Fibroblast of pulmonary artery (primary cell): ENCODE data around the gene MAP3K14.
A peak's percentile ranks its signal among the peaks of the same experiment; 100 is the strongest.

Experiments used
- DNase-seq: peaks from one replicate; pipeline ENCODE4 v3.0.0-alpha.2; 2010; ENCODE audit warnings: low read depth
- H3K4me3 ChIP-seq: replicated peaks from 2 replicates; pipeline ENCODE4 v1.5.1; 2011; ENCODE audit warnings: low read depth, mild to moderate bottlenecking, control low read depth, low read length, moderate library complexity
- CTCF ChIP-seq: IDR thresholded peaks from 2 replicates; pipeline ENCODE4 v1.5.1; 2011; ENCODE audit warnings: mild to moderate bottlenecking, control low read depth, low read length, inconsistent platforms; ENCODE audit errors: missing control alignments

Gene MAP3K14

GRCh38 chr17:45262516-45263476 lies 54.0 kb downstream of the MAP3K14 start:
- H3K4me3 ChIP-seq, result no peak overlapping the region

GRCh38 chr17:45261577-45262515 lies 55.0 kb downstream of the MAP3K14 start, which contains the start of gene SPATA32:
Gene SPATA32, minus strand, starts transcription at chr17:45262094. Its CDS starts 78 bp downstream, at chr17:45262016.
- no peak for TF ChIP-seq CTCF
- no peak for DNase-seq
- H3K4me3 ChIP-seq, result peak within 1 kb of the TSS; percentile 51

More at GRCh38 chr17:45262516-45263476, 54.0 kb downstream of the MAP3K14 start:
- peak; percentile 14 for TF ChIP-seq CTCF
- peak; percentile 60 for DNase-seq

- no peak overlapping the region for H3K4me3 ChIP-seq
- DNase-seq, result no peak
- TF ChIP-seq CTCF, result no peak
Measured at GRCh38 chr17:45260204-45260783, 56.5 kb downstream of the MAP3K14 start.

GRCh38 chr17:45258981-45259380 lies 57.8 kb downstream of the MAP3K14 start:
- H3K4me3 ChIP-seq, result no peak overlapping the region
- TF ChIP-seq CTCF, result no peak
- DNase-seq, result no peak

GRCh38 chr17:45257115-45257514 lies 59.7 kb downstream of the MAP3K14 start:
- TF ChIP-seq CTCF, result no peak

GRCh38 chr17:45256114-45256966 lies 60.5 kb downstream of the MAP3K14 start:
- no peak for TF ChIP-seq CTCF
- H3K4me3 ChIP-seq, result no peak overlapping the region
- DNase-seq, result no peak

More at GRCh38 chr17:45257115-45257514, 59.7 kb downstream of the MAP3K14 start:
- no peak for DNase-seq
- H3K4me3 ChIP-seq, result no peak overlapping the region
